CD14-positive monocyte (primary cell): ENCODE results near the gene VWA7. TPM values are rescaled to one million over a fixed set of nuclear protein-coding genes. Genes with fewer than 3 reads are reported as not detected.

Source experiments
- DNase-seq, 3 donors: peaks; one replicate each; pipeline ENCODE4 v3.0.0-alpha.2; 2011 to 2022
- H2AFZ ChIP-seq: 2 replicates; pipeline ENCODE4 v1.6.0; 2012; ENCODE audit warnings: mild to moderate bottlenecking, low read depth, low read length, inconsistent platforms; ENCODE audit not compliant: insufficient read depth, poor library complexity, severe bottlenecking
- H3K27ac ChIP-seq, 2 donors: 1 replicate in 1 of 2; 2 replicates in 1 of 2; pipeline ENCODE4 v1.5.1; 2012 to 2013; ENCODE audit warnings: low read length in 2 of 2, control low read depth in 1 of 2, inconsistent platforms in 1 of 2, low read depth in 1 of 2, mild to moderate bottlenecking in 1 of 2
- H3K27me3 ChIP-seq, 2 donors: one replicate each; pipeline versions ENCODE4 v1.6.0 to v1.6.1; 2011 to 2013; ENCODE audit warnings: low read length in 2 of 2; ENCODE audit not compliant: control insufficient read depth in 2 of 2, insufficient read depth in 2 of 2
- H3K36me3 ChIP-seq, 2 donors: replicated peaks in 1 of 2; 1 replicate in 1 of 2; 2 replicates in 1 of 2; pipeline versions ENCODE4 v1.5.1 to v1.6.1; 2012 to 2013; ENCODE audit warnings: low read length in 2 of 2, control low read depth in 1 of 2, inconsistent platforms in 1 of 2, mild to moderate bottlenecking in 1 of 2; ENCODE audit not compliant: insufficient read depth in 2 of 2, control insufficient read depth in 1 of 2
- H3K4me1 ChIP-seq, 2 donors: 1 replicate in 1 of 2; 2 replicates in 1 of 2; pipeline versions ENCODE4 v1.5.1 to v1.6.1; 2012 to 2013; ENCODE audit warnings: low read length in 2 of 2, control low read depth in 1 of 2, inconsistent platforms in 1 of 2, mild to moderate bottlenecking in 1 of 2, moderate library complexity in 1 of 2; ENCODE audit not compliant: insufficient read depth in 2 of 2, control insufficient read depth in 1 of 2
- H3K4me2 ChIP-seq: replicated peaks from 2 replicates; pipeline ENCODE3; 2012; ENCODE audit warnings: low read length, moderate library complexity, mild to moderate bottlenecking; ENCODE audit not compliant: poor library complexity, severe bottlenecking; ENCODE audit errors: extremely low read depth
- H3K4me3 ChIP-seq, 3 experiments: fragments of 200-600 bp in 1 of 3; sonication (generic) in 1 of 3; replicated peaks in 1 of 3; 1 replicate in 2 of 3; 2 replicates in 1 of 3; pipeline ENCODE4 v1.5.1; 2011 to 2013; ENCODE audit warnings: low read length in 3 of 3, mild to moderate bottlenecking in 3 of 3, control low read depth in 2 of 3, low read depth in 2 of 3, inconsistent platforms in 1 of 3, moderate library complexity in 1 of 3
- H3K79me2 ChIP-seq: 2 replicates; pipeline ENCODE4 v1.6.0; 2012; ENCODE audit warnings: mild to moderate bottlenecking, control low read depth, inconsistent platforms, low read length, moderate library complexity; ENCODE audit not compliant: insufficient read depth
- H3K9ac ChIP-seq: 2 replicates; pipeline ENCODE4 v1.6.0; 2017; ENCODE audit warnings: low read length, mild to moderate bottlenecking; ENCODE audit not compliant: insufficient read depth, poor library complexity, severe bottlenecking
- H3K9me3 ChIP-seq, 2 donors: replicated peaks in 1 of 2; 1 replicate in 1 of 2; 2 replicates in 1 of 2; pipeline versions ENCODE4 v1.5.1 to v1.6.1; 2012 to 2013; ENCODE audit warnings: low read length in 2 of 2, control low read depth in 1 of 2; ENCODE audit not compliant: control insufficient read depth in 1 of 2, insufficient read depth in 1 of 2
- H4K20me1 ChIP-seq: 2 replicates; pipeline ENCODE4 v1.6.0; 2012; ENCODE audit warnings: mild to moderate bottlenecking, low read length, control low read depth, moderate library complexity; ENCODE audit not compliant: insufficient read depth
- H3K27ac Mint-ChIP-seq, 7 donors: one replicate each; pipeline ENCODE4 v1.8.0; 2020; ENCODE audit warnings: mild to moderate bottlenecking in 7 of 7, mixed read lengths in 7 of 7, moderate library complexity in 6 of 7, inconsistent platforms in 2 of 7
- H3K27me3 Mint-ChIP-seq, 3 donors: one replicate each; pipeline ENCODE4 v1.8.0; 2021 to 2022; ENCODE audit warnings: low read depth in 3 of 3, mild to moderate bottlenecking in 3 of 3, mixed read lengths in 3 of 3, moderate library complexity in 3 of 3, inconsistent platforms in 1 of 3
- H3K36me3 Mint-ChIP-seq, 2 donors: one replicate each; pipeline ENCODE4 v1.8.0; 2020; ENCODE audit warnings: mixed read lengths in 2 of 2, inconsistent platforms in 1 of 2, mild to moderate bottlenecking in 1 of 2
- H3K4me1 Mint-ChIP-seq: one replicate; pipeline ENCODE4 v1.8.0; 2020; ENCODE audit warnings: mild to moderate bottlenecking, mixed read lengths
- H3K4me3 Mint-ChIP-seq, 2 donors: one replicate each; pipeline ENCODE4 v1.8.0; 2020; ENCODE audit warnings: mild to moderate bottlenecking in 2 of 2, mixed read lengths in 2 of 2, moderate library complexity in 1 of 2
- H3K9me3 Mint-ChIP-seq, 7 donors: one replicate each; pipeline ENCODE4 v1.8.0; 2020 to 2022; ENCODE audit warnings: mixed read lengths in 7 of 7, mild to moderate bottlenecking in 6 of 7, moderate library complexity in 6 of 7, inconsistent platforms in 2 of 7
- CTCF ChIP-seq: fragments of 200-600 bp; IDR thresholded peaks from one replicate; pipeline ENCODE4 v1.8.0; 2022; ENCODE audit warnings: antibody characterized with exemption, mild to moderate bottlenecking
- WGBS: methylation state at CpG from one replicate; pipeline ENCODE4 v1.1.5; 2013; ENCODE audit warnings: missing lambda C conversion rate; ENCODE audit not compliant: insufficient coverage; 5-methylcytosine and 5-hydroxymethylcytosine counted together
- intact Hi-C, 2 donors: fragments of 100-400 bp; cut with micrococcal nuclease; formaldehyde crosslinking; loops; one replicate each; pipeline versions ENCODE4 v1.15.0 to v1.15.1; 2023
- polyA plus RNA-seq, 3 donors: library from polyadenylated mRNA; depleted of rRNA in 1 of 3; unstranded in 2 of 3; stranded (reverse) in 1 of 3; fragments of 300-500 nt in 2 of 3; fragments of >200 nt in 1 of 3; fragmentation: Illumina TruSeq in 2 of 3; gene quantifications; 1 replicate in 2 of 3; 2 replicates in 1 of 3; pipeline ENCODE4 v1.2.3, GENCODE V29; 2012 to 2021

Gene VWA7
- polyA plus RNA-seq, 3 donors, result 0.57 TPM; not detected in 2

GRCh38 chr6:31737991-31738979 is 38.8 kb downstream of the VWA7 start:
- Mint-ChIP-seq H3K4me3 (peak overlapping the region; percentile 99 to 100), H3K4me1 (peaks cover 60% of the 10 kb centered on the region), H3K27me3 (peaks cover 0 to 5% (median 2%) of the 10 kb centered on the region in 3 donors), H3K9me3 (peaks cover 0 to 2% (median 0%) of the 10 kb centered on the region in 7 donors), H3K36me3 (peaks cover 16 to 26% of the 10 kb centered on the region in 2 donors), H3K27ac (peak overlapping the region; percentile 95 to 100 (median 99))
- Histone ChIP-seq H3K9me3 (no peaks in the 10 kb centered on the region), H3K4me3 (peak overlapping the region; percentile 1 to 100 (median 96)), H2AFZ (peak overlapping the region; percentile 16), H3K9ac (peak overlapping the region; percentile 89), H4K20me1 (peaks cover 17% of the 10 kb centered on the region), H3K36me3 (peaks cover 10 to 20% of the 10 kb centered on the region in 2 donors), H3K27me3 (no peaks in the 10 kb centered on the region), H3K4me2 (peak overlapping the region; percentile 94), H3K79me2 (peaks cover 60% of the 10 kb centered on the region), H3K4me1 (peaks cover 57 to 67% of the 10 kb centered on the region in 2 donors), H3K27ac (peak overlapping the region; percentile 91 to 99)
- TF ChIP-seq CTCF, result no peak
- WGBS, result 0% methylated on average over 4 of the region's 6 CpGs
- DNase-seq, result peak; percentile 88 to 94 (median 90)
- intact Hi-C loops, result loop anchor here in 1 of 2 donors (2.0 to 10.0 kb wide), 4 partner anchors 31 to 193 kb away; partner anchors contain the start of genes ATP6V1G2, CSNK2B, DDX39B and LY6G5B

GRCh38 chr6:31737315-31737990 is 39.7 kb downstream of the VWA7 start:
- Histone ChIP-seq H3K27me3 (no peaks in the 10 kb centered on the region), H3K27ac (peak overlapping the region; percentile 91 to 99), H3K9ac (peak overlapping the region; percentile 89), H3K36me3 (peaks cover 18 to 21% of the 10 kb centered on the region in 2 donors), H3K9me3 (no peaks in the 10 kb centered on the region), H2AFZ (peak overlapping the region; percentile 16), H3K4me1 (peaks cover 62 to 75% of the 10 kb centered on the region in 2 donors), H3K4me2 (peak overlapping the region; percentile 94), H3K4me3 (peak overlapping the region; percentile 74 to 100 (median 96)), H3K79me2 (peaks cover 68% of the 10 kb centered on the region), H4K20me1 (peaks cover 24% of the 10 kb centered on the region)
- H3K27ac Mint-ChIP-seq, result peak overlapping the region; percentile 95 to 100 (median 99)
- TF ChIP-seq CTCF, result no peak
- H3K4me1 Mint-ChIP-seq, result peaks cover 63% of the 10 kb centered on the region
- peaks cover 0 to 2% (median 0%) of the 10 kb centered on the region in 7 donors for H3K9me3 Mint-ChIP-seq
- H3K27me3 Mint-ChIP-seq, result peaks cover 0 to 5% (median 2%) of the 10 kb centered on the region in 3 donors
- DNase-seq, result peak; percentile 34 to 57 (median 42)
- intact Hi-C loops, result loop anchor here in 1 of 2 donors (5.0 to 10.0 kb wide), 3 partner anchors 57 to 193 kb away; partner anchors contain the start of genes ATP6V1G2, CSNK2B, DDX39B and LY6G5B
- H3K36me3 Mint-ChIP-seq, result peaks cover 24% of the 10 kb centered on the region in 2 donors
- 0% methylated on average over 6 of the region's 7 CpGs for whole genome bisulfite sequencing
- H3K4me3 Mint-ChIP-seq, result peak overlapping the region; percentile 99 to 100
